NCI-H748 treated with DMSO at 0.1 percent for 48 hours (cell line): Measurements from ENCODE around the gene NKAIN2.

ENCODE experiments used
- DNase-seq: peaks from one replicate; lab custom pipeline; 2025; lab: John Stamatoyannopoulos, UW

NKAIN2 gene

GRCh38 chr6:123808556-123808955 is 4.9 kb downstream of the NKAIN2 start:
- DNase-seq = peak; percentile 61

DNA sequence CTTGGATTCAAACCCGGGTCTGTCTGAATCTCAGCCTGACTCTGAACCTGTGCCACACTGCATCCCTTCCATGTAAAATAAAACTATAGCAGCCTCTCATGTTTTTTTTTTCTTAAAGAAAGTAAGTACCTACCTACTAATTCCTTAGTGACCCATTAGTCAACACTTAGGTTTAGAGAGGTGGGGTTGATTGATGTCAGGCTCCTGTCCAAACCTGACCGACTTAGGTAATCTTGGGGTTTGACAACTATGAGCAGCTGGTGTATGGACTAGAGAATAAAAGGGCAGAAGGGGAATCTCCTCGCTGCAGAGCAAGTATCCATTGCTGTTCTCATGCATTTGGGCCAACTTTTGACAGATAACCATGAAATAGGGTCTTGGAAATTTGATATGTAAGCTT is 6.5 kb downstream of the NKAIN2 start:
- DNase-seq = no peak

- DNase-seq = no peak
Measured at GRCh38 chr6:123810948-123811347, 7.3 kb downstream of the NKAIN2 start.

GRCh38 chr6:123811378-123811777 is 7.7 kb downstream of the NKAIN2 start:
- DNase-seq = no peak

- DNase-seq = no peak
Measured at GRCh38 chr6:123812621-123813020, 9.0 kb downstream of the NKAIN2 start.

DNA sequence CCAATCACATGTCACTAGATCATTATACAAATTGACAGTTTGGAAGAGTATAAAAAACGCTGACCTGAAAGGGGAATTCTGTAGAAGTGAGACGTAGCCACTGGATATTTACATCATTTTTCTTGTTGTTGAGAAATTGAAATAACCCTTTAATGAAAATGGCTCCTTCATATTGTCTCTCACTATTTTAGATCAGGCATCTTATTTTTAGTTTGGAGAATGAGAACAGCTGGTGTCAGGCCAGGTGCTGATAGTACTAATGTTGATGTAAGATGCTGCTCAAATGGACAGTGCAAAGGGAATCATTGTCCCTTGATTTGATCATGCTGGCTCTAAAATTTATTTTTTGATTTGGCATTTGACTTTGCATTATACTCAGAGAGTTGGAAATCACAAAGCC is 17.4 kb downstream of the NKAIN2 start:
- DNase-seq = peak; percentile 50

- no peak for DNase-seq
Measured at GRCh38 chr6:123829302-123829953, 25.8 kb downstream of the NKAIN2 start.

DNA sequence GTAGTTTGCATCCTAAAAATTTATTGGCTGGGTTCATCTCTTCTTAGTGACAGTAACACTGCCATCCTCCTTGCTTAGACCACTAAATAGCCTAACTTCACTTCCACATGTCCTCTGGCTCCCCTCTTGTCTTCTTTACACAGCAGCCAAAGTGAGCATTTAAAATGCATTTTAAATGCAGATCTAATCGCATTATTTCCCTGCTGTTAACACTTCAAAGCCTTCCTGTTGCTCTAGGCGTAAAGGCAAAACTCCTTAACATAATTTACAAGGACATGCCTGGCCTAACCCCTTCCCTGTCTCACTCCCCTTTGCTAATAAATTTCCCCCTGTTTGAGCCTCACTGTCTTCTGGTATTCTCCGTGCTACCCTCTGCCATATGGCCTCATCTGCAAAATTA is 26.5 kb downstream of the NKAIN2 start:
- DNase-seq = no peak

GRCh38 chr6:123838505-123839234 is 35.0 kb downstream of the NKAIN2 start:
- DNase-seq = peak; percentile 82

DNA sequence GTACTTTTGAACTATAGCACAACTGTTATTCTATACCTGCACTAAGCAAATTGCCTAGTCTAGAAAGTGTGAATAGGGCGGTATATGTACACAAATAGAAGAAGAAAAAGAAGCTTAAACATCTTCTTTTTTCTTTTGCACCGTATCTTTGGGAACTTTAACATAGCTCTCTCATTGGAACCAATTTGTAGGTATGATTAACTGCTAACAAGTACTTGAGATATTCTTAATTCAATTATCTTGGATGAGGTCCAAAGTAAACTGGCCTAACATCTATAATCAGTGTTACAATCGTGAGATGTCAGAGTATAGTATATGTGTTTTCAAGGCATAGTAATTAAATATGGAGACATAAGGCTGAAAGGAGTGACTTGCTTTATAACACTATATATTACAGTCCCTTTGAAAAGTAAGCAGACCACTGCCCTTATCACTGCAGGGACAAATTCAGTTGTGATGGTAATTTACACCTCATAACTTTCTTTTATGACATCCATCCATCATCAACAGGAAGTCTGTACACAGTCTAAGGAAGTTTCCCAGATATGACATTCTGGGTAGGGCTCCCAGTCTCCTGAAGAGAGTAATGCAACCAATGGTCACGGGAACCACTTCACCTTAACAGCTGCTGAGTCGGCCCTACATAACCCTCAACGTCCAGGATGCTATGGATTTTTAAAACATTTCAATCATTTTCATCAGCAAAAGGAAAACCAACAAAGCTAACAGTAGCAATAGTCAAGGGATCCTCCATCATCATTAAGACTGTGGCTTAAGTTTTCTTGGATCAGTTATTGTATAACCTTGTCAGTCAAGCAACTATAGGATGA is 37.6 kb downstream of the NKAIN2 start:
- DNase-seq = peak; percentile 94

DNA sequence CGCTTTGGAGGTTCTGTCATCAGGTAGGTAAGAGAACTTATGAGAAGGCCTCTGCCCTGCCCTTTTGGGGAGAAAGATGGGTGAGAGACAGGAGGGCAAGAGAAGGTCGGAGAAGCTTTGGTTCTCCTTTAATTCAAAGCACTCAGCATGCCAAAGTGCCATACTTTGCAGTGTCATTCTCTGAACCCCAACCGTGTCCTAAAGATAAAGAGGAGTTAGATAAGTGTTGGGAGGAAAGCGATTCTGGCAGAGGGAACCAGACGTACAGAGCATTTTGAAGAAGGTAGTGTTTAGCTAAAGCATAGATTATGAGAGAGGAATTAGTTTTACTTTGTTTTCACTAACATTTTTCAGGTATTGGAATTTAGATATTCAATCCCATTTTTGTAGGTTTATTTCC is 40.3 kb downstream of the NKAIN2 start:
- no peak for DNase-seq

DNA sequence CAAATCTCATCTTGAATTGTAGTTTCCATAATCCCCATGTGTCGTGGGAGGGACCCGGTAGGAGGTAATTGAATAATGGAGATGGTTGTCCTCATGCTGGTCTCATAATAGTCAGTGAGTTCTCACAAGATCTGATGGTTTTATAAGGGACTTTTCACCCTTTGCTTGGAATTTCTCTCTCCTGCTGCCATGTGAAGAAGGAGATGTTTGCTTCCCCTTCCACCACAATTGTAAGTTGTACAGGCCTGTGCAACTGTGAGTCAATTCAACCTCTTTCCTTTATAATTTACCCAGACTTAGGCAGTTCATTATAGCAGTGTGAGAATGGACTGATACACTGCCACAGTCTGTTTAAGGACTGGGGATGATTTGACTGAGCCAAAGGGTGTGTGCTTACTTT is 44.7 kb downstream of the NKAIN2 start:
- DNase-seq = no peak

- DNase-seq = no peak
Measured at GRCh38 chr6:123849406-123849805, 45.7 kb downstream of the NKAIN2 start.

- DNase-seq = no peak
Measured at GRCh38 chr6:123850555-123850954, 46.9 kb downstream of the NKAIN2 start.

- DNase-seq = no peak
Measured at GRCh38 chr6:123854201-123854600, 50.5 kb downstream of the NKAIN2 start.

GRCh38 chr6:123855506-123855905 is 51.8 kb downstream of the NKAIN2 start:
- DNase-seq = no peak

- DNase-seq = no peak
Measured at GRCh38 chr6:123859291-123859690, 55.6 kb downstream of the NKAIN2 start.

DNA sequence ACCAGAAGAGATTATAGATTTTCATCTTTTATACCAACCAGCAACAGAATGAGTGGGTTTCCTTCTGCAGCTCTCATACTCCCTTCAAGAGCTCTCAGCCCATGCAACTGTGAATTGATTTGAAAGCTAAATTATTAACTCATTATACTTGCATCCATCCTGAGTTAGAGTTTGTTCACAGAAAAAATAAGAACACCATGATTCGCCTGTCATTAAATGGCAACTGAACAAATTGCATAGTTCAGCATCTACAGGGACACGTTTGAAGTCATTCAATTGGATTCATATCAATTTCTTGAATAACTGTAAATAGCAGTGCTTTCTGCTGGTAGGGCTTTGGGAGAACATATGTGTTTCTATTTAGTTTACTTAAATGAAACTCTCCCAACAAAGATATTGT is 65.7 kb downstream of the NKAIN2 start:
- DNase-seq = no peak

DNA sequence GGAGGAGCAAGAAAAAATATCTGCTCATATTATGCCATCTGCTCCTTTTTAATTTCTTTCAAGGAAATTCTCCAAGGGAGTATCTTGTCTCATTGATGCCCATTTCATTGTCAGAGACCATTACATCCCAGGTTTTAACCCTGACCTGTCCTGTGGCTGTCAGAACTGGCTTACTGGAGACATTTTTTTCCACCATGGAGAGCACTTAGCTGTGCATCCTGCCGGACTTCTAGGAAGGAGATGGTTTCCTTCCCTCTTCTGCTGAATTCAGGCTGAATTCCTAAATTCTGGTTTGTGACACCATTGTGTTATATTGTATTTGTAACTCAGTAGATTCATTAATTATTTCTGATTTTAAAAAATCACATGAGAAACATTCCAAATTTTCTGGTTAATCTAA is 70.3 kb downstream of the NKAIN2 start:
- no peak for DNase-seq

DNA sequence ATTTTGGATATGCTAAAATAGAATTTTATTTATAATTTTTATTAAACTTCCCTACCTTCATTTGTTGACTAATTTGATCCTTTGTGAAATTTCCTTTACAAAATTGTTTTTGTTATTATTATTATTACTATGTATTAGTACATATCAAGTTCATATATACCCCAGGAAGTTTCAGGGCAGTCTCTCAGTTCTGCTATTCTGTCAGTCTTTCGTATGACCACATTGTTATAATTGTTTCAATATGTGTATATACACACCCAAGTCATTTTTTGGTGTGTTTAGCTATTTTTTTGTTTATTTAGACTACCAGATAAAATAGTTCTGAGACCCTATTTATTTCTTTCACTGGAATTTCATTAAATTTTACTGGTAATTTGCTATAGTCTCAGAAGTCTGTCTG is 72.1 kb downstream of the NKAIN2 start:
- DNase-seq = no peak

- no peak for DNase-seq
Measured at GRCh38 chr6:123879749-123880148, 76.1 kb downstream of the NKAIN2 start.

DNA sequence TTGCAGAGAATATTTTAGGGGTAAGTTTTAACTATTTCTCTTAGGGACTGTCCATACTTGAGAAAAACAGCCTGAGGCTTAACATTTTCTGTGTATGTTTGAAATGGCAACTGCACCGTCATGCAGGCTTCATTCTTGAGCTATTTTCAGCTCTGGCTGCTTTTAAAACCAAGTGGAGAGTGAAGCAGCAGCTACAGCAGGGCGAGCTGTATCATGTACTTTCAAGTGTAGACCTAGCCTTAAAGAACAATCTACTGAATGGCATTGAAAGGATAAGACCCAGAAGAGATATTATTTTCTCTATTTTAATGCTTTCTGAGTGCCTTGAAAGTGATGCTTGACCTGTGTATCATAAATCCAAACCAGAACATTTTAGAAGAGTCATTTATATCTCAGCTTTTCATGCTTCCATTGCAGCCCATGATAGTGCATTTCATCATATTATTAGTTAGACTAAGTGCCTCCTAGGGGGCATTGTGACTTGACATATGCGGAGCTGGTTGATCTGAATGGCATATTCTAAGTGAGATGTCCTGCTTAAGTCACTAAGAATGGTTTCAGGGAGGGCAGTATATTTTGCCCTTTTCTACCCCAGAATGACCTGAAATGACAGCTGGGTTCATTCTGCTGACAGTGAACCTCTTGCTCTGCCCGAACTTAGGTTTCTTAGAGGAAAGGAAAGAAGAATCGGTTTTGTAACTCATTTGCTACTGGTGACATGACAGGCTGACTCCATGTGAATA is 85.3 kb downstream of the NKAIN2 start:
- no peak for DNase-seq
